Measurements from ENCODE around the gene OLFM4.

The OLFM4 gene

DNA sequence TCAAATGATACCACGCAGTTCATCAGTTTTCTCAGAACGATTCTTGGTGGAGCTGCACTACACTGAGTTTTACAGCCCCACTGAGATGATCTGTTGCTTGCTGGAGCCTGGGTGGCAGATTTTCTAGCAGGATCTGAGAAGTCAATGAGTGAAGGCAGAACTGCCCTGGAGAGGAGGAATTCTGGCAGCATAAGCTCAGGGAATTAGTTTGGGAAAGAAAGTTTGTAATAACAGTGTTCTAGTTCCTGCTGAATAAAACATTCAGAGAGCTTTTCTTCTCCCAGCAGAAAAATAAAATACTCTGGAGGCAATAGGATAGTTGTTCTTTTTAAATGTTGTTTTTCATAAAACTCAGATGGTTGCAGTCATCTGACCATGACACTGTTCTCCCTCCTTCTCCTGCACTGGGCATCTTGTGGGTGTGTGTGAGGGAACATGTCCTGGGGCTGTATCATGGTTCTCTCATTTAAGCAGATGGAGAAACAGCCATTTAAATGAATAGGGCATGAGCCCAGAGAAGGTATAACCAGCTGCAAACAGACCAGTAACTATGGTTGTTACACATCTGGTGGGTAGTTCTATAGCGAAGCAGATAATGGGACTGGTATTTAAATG, 29.6 kb downstream of the OLFM4 start:
- H2BK120ac ChIP-seq (ENCODE audit: low read depth, low read length), result no peak overlapping the region
- H3K79me1 ChIP-seq (ENCODE audit: low read length), result no peaks in the 10 kb centered on the region
- no CpG with 5 or more reads among the region's 3 CpGs for WGBS (ENCODE audit: extremely low coverage, insufficient coverage, low lambda C conversion rate)
- no peak overlapping the region for H2BK5ac ChIP-seq (ENCODE audit: low read length)
- H2BK15ac ChIP-seq (replicated peaks; ENCODE audit: low read depth), result no peak overlapping the region
- H3K4ac ChIP-seq (ENCODE audit: low read depth, low read length), result no peak overlapping the region
- H2AK5ac ChIP-seq (ENCODE audit: low read length), result no peak overlapping the region
- no peaks in the 10 kb centered on the region for H3K27me3 ChIP-seq (ENCODE audit: insufficient read depth, low read length, poor library complexity)
- no peak overlapping the region for H3K4me3 ChIP-seq (ENCODE audit: low read length)
- H4K8ac ChIP-seq (ENCODE audit: low read depth, low read length), result no peak overlapping the region
- no peak overlapping the region for H4K5ac ChIP-seq (ENCODE audit: low read length)
- no peak overlapping the region for H3K23ac ChIP-seq (ENCODE audit: low read length)
- H3K4me2 ChIP-seq (ENCODE audit: low read length), result no peak overlapping the region
- H3K18ac ChIP-seq (ENCODE audit: low read length), result no peak overlapping the region
- H3K4me1 ChIP-seq (ENCODE audit: control insufficient read depth, low read depth, low read length), result no peaks in the 10 kb centered on the region
- H3K79me2 ChIP-seq (ENCODE audit: control insufficient read depth, insufficient read depth, low read length), result no peaks in the 10 kb centered on the region
- no peak for DNase-seq
- H3K36me3 ChIP-seq (ENCODE audit: control insufficient read depth, insufficient read depth, low read length), result no peaks in the 10 kb centered on the region
- H3K9ac ChIP-seq (ENCODE audit: low read length), result no peak overlapping the region
- no peak overlapping the region for H3K56ac ChIP-seq (ENCODE audit: low read length)
- H3K27ac ChIP-seq (ENCODE audit: low read depth, low read length), result no peak overlapping the region

DNA sequence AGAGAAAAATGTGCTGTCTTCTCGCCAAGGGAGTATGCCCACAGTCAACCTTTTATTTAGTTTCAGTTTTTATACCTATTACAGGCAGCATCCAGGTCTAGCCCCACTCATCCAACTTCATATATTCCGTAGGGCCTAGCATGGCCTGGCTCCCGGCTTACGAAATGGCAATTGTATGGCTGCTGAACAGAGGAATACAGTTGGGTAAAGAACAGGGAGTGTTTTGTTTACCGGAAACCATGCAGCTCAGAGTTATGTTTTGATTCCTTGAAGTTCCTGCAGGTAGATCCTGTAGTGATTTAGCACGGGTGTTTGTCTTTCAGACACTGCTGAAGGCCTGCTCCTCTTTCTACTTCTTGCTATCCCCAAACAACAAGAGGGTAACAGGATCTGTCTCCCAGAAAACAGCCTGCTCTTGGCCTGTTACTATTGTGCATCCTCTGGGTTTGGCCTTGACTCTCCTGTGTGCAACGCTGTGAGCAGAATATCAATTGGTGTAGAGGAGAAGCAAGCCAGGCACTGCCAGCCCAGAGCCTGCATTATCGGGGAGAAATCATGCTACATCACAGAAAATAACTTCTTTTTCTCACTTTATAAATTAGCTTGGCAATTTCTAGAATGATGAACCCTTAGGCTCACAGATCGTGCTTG, 32.4 kb downstream of the OLFM4 start:
- H3K18ac ChIP-seq (ENCODE audit: low read length), result no peak overlapping the region
- H3K9ac ChIP-seq (ENCODE audit: low read length), result no peak overlapping the region
- H3K79me1 ChIP-seq (ENCODE audit: low read length), result no peaks in the 10 kb centered on the region
- H3K27ac ChIP-seq (ENCODE audit: low read depth, low read length), result no peak overlapping the region
- H3K23ac ChIP-seq (ENCODE audit: low read length), result no peak overlapping the region
- no peak overlapping the region for H2BK15ac ChIP-seq (replicated peaks; ENCODE audit: low read depth)
- no peaks in the 10 kb centered on the region for H3K27me3 ChIP-seq (ENCODE audit: insufficient read depth, low read length, poor library complexity)
- no peak overlapping the region for H2BK5ac ChIP-seq (ENCODE audit: low read length)
- no peak overlapping the region for H3K4ac ChIP-seq (ENCODE audit: low read depth, low read length)
- H2AK5ac ChIP-seq (ENCODE audit: low read length), result no peak overlapping the region
- no peak overlapping the region for H3K56ac ChIP-seq (ENCODE audit: low read length)
- H2BK120ac ChIP-seq (ENCODE audit: low read depth, low read length), result no peak overlapping the region
- H3K4me1 ChIP-seq (ENCODE audit: control insufficient read depth, low read depth, low read length), result no peaks in the 10 kb centered on the region
- no peak overlapping the region for H4K5ac ChIP-seq (ENCODE audit: low read length)
- no CpG with 5 or more reads among the region's 9 CpGs for WGBS (ENCODE audit: extremely low coverage, insufficient coverage, low lambda C conversion rate)
- H3K36me3 ChIP-seq (ENCODE audit: control insufficient read depth, insufficient read depth, low read length), result no peaks in the 10 kb centered on the region
- H4K8ac ChIP-seq (ENCODE audit: low read depth, low read length), result no peak overlapping the region
- no peak for DNase-seq
- no peaks in the 10 kb centered on the region for H3K79me2 ChIP-seq (ENCODE audit: control insufficient read depth, insufficient read depth, low read length)
- no peak overlapping the region for H3K4me3 ChIP-seq (ENCODE audit: low read length)
- H3K4me2 ChIP-seq (ENCODE audit: low read length), result no peak overlapping the region

DNA sequence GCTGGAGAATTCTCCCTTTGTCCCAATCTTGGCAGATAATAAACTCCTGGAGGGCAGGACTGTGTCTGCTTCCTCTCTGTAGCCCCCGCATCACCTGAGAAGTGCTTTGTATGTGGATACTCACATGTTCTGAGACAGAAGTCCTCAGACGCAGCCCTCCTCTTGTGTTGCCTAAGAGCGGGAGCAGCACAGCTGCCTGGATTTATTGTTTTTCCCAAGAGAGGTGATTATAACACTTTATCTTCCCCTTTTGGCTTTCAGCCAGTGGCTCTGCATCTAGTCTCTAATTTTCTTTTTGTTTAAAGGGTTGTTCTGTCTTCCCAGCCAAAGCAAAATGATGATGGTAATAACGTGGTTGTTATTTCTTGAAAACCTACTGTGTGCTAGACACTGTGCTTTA, 36.1 kb downstream of the OLFM4 start:
- no peak overlapping the region for H3K9ac ChIP-seq (ENCODE audit: low read length)
- H2BK5ac ChIP-seq (ENCODE audit: low read length), result no peak overlapping the region
- H4K5ac ChIP-seq (ENCODE audit: low read length), result no peak overlapping the region
- H3K4ac ChIP-seq (ENCODE audit: low read depth, low read length), result no peak overlapping the region
- WGBS (ENCODE audit: extremely low coverage, insufficient coverage, low lambda C conversion rate), result no CpG with 5 or more reads among the region's 4 CpGs
- no peak overlapping the region for H3K4me2 ChIP-seq (ENCODE audit: low read length)
- no peaks in the 10 kb centered on the region for H3K4me1 ChIP-seq (ENCODE audit: control insufficient read depth, low read depth, low read length)
- H4K8ac ChIP-seq (ENCODE audit: low read depth, low read length), result no peak overlapping the region
- no peak overlapping the region for H2BK120ac ChIP-seq (ENCODE audit: low read depth, low read length)
- H3K27ac ChIP-seq (ENCODE audit: low read depth, low read length), result no peak overlapping the region
- H3K4me3 ChIP-seq (ENCODE audit: low read length), result no peak overlapping the region
- no peaks in the 10 kb centered on the region for H3K27me3 ChIP-seq (ENCODE audit: insufficient read depth, low read length, poor library complexity)
- H2AK5ac ChIP-seq (ENCODE audit: low read length), result no peak overlapping the region
- H3K18ac ChIP-seq (ENCODE audit: low read length), result no peak overlapping the region
- DNase-seq, result no peak
- H3K56ac ChIP-seq (ENCODE audit: low read length), result no peak overlapping the region
- no peaks in the 10 kb centered on the region for H3K79me2 ChIP-seq (ENCODE audit: control insufficient read depth, insufficient read depth, low read length)
- H2BK15ac ChIP-seq (replicated peaks; ENCODE audit: low read depth), result no peak overlapping the region
- H3K79me1 ChIP-seq (ENCODE audit: low read length), result no peaks in the 10 kb centered on the region
- H3K23ac ChIP-seq (ENCODE audit: low read length), result no peak overlapping the region
- H3K36me3 ChIP-seq (ENCODE audit: control insufficient read depth, insufficient read depth, low read length), result no peaks in the 10 kb centered on the region

DNA sequence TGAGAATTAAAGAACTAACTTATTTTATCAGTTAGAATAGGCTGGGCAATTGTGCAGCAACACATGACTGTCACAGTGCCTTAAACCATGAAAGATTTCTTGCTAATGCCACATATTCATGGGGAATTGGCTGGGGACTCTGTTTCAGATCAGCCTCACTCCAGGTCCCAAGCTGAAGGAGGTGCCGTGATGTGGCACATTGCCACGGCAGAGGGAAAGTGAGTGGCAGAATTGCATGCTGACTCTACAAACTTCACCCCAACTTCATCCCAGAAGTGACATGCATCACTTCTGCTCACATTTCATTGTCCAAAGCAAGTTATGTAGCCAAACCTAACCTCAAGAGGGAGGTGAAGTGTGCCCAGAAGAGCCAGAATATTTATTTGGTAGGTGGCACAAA, 37.8 kb downstream of the OLFM4 start:
- WGBS (ENCODE audit: extremely low coverage, insufficient coverage, low lambda C conversion rate), result no CpG with 5 or more reads among the region's 2 CpGs

DNA sequence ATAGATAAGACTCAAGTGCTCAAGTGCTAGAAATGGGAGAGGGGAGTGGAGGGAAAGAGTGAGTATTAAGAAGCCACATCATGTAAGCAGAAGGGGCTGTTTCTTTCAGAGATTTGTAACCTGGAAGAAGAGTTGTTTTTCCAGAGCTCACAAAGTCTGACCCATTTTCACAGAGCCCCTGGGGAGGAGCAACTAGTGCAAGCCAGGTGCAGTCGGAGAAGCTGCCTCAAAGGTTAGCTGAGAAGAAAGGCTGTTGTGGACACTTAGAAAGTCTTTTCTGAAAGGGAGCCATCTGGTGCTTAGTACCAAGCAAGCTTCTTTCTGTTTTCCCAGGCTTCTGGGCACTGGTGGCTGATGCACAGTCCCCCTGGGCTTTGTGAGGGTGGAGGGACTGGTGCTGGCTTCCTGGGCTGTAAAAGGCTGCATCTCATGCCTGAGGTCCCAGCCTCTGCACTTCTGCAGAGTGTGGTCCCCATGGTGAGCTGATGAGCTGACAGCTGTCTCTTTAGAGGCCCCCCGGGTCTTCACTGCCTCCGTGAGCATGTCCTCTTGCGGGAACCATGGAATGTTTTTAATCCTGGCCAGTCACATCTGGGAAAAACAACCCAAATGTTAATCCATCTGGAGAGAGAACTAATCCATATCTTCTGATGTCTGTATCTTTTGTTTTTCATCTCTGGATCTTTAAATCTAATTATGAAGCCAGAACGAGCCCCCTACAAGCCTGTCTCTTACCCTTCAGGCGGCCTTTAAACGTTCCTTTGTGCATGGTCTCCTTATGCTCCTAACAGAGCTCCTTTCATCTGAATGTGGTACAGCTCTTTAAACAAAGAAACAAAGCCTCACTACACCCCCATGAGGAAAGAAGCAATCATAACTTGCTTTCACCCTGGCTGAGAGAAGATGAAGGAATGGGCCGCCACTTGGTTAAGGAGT, 40.2 kb downstream of the OLFM4 start:
- H4K5ac ChIP-seq (ENCODE audit: low read length), result no peak overlapping the region
- no peak overlapping the region for H2BK15ac ChIP-seq (replicated peaks; ENCODE audit: low read depth)
- H3K27ac ChIP-seq (ENCODE audit: low read depth, low read length), result no peak overlapping the region
- H3K18ac ChIP-seq (ENCODE audit: low read length), result no peak overlapping the region
- H3K36me3 ChIP-seq (ENCODE audit: control insufficient read depth, insufficient read depth, low read length), result no peaks in the 10 kb centered on the region
- no peaks in the 10 kb centered on the region for H3K79me2 ChIP-seq (ENCODE audit: control insufficient read depth, insufficient read depth, low read length)
- H3K4me2 ChIP-seq (ENCODE audit: low read length), result no peak overlapping the region
- no peak overlapping the region for H2AK5ac ChIP-seq (ENCODE audit: low read length)
- peak; percentile 21 for DNase-seq
- H3K4me3 ChIP-seq (ENCODE audit: low read length), result no peak overlapping the region
- H2BK120ac ChIP-seq (ENCODE audit: low read depth, low read length), result no peak overlapping the region
- no peaks in the 10 kb centered on the region for H3K4me1 ChIP-seq (ENCODE audit: control insufficient read depth, low read depth, low read length)
- no CpG with 5 or more reads among the region's 8 CpGs for WGBS (ENCODE audit: extremely low coverage, insufficient coverage, low lambda C conversion rate)
- no peak overlapping the region for H3K56ac ChIP-seq (ENCODE audit: low read length)
- no peak overlapping the region for H4K8ac ChIP-seq (ENCODE audit: low read depth, low read length)
- H3K79me1 ChIP-seq (ENCODE audit: low read length), result no peaks in the 10 kb centered on the region
- no peaks in the 10 kb centered on the region for H3K27me3 ChIP-seq (ENCODE audit: insufficient read depth, low read length, poor library complexity)
- no peak overlapping the region for H2BK5ac ChIP-seq (ENCODE audit: low read length)
- H3K4ac ChIP-seq (ENCODE audit: low read depth, low read length), result no peak overlapping the region
- no peak overlapping the region for H3K9ac ChIP-seq (ENCODE audit: low read length)
- no peak overlapping the region for H3K23ac ChIP-seq (ENCODE audit: low read length)

More for the DNA sequence above, 37.8 kb downstream of the OLFM4 start:
- DNase-seq, result no peak
- Histone ChIP-seq H3K27ac (ENCODE audit: low read depth, low read length) (no peak overlapping the region), H3K4me1 (ENCODE audit: control insufficient read depth, low read depth, low read length) (no peaks in the 10 kb centered on the region), H2BK15ac (replicated peaks; ENCODE audit: low read depth) (no peak overlapping the region), H3K79me1 (ENCODE audit: low read length) (no peaks in the 10 kb centered on the region), H3K4ac (ENCODE audit: low read depth, low read length) (no peak overlapping the region), H3K36me3 (ENCODE audit: control insufficient read depth, insufficient read depth, low read length) (no peaks in the 10 kb centered on the region), H3K56ac (ENCODE audit: low read length) (no peak overlapping the region), H2BK120ac (ENCODE audit: low read depth, low read length) (no peak overlapping the region), H3K4me3 (ENCODE audit: low read length) (no peak overlapping the region), H3K27me3 (ENCODE audit: insufficient read depth, low read length, poor library complexity) (no peaks in the 10 kb centered on the region), H2BK5ac (ENCODE audit: low read length) (no peak overlapping the region), H3K79me2 (ENCODE audit: control insufficient read depth, insufficient read depth, low read length) (no peaks in the 10 kb centered on the region), H3K23ac (ENCODE audit: low read length) (no peak overlapping the region), H3K9ac (ENCODE audit: low read length) (no peak overlapping the region), H2AK5ac (ENCODE audit: low read length) (no peak overlapping the region), H3K4me2 (ENCODE audit: low read length) (no peak overlapping the region), H4K8ac (ENCODE audit: low read depth, low read length) (no peak overlapping the region), H3K18ac (ENCODE audit: low read length) (no peak overlapping the region), H4K5ac (ENCODE audit: low read length) (no peak overlapping the region)
